Lower lobe of right lung (tissue), 2 donors: ENCODE data around the gene ACER2. TPM values are rescaled to one million over a fixed set of nuclear protein-coding genes. Genes with fewer than 3 reads are reported as not detected.

Source experiments
- ATAC-seq, 2 donors: fragments of 200-7000 bp; cut with Tn5 transposase; one replicate each; pipeline ENCODE4 v1.9.1; 2020 to 2022; ENCODE audit warnings: mild to moderate bottlenecking in 2 of 2, moderate library complexity in 2 of 2
- DNase-seq: peaks from one replicate; pipeline ENCODE4 v3.0.0-alpha.2; 2020
- H3K27ac ChIP-seq: fragments of 200-600 bp; one replicate; pipeline ENCODE4 v1.8.0; 2022
- H3K27me3 ChIP-seq: fragments of 200-600 bp; one replicate; pipeline ENCODE4 v1.8.0; 2022; ENCODE audit warnings: low read depth
- H3K36me3 ChIP-seq: fragments of 200-600 bp; one replicate; pipeline ENCODE4 v1.8.0; 2022; ENCODE audit warnings: mild to moderate bottlenecking
- H3K4me1 ChIP-seq: fragments of 200-600 bp; one replicate; pipeline ENCODE4 v1.8.0; 2022
- H3K4me3 ChIP-seq: fragments of 200-600 bp; one replicate; pipeline ENCODE4 v1.8.0; 2022; ENCODE audit warnings: mild to moderate bottlenecking
- H3K9me3 ChIP-seq: fragments of 200-600 bp; one replicate; pipeline ENCODE4 v1.8.0; 2022
- CTCF ChIP-seq: fragments of 200-600 bp; IDR thresholded peaks from one replicate; pipeline ENCODE4 v1.8.0; 2022; ENCODE audit warnings: antibody characterized with exemption, mild to moderate bottlenecking
- intact Hi-C: fragments of 100-400 bp; cut with DNase I; formaldehyde crosslinking; loops from one replicate; pipeline ENCODE4 v1.11.0; 2022
- total RNA-seq: library from RNA; stranded (reverse); fragmentation: NEBNext Ultra II Directional; extraction: Animal tissue kit (Norgen Biotek cat#: 25700); gene quantifications from one replicate; pipeline ENCODE4 v1.2.1, GENCODE V29; 2021
- donor health status: DM: no; HTN: yes; CAD: no; lungs with severe emphysema.

ACER2 gene
- total RNA-seq, 1 donor from 2014 or later, result 5.9 TPM

DNA sequence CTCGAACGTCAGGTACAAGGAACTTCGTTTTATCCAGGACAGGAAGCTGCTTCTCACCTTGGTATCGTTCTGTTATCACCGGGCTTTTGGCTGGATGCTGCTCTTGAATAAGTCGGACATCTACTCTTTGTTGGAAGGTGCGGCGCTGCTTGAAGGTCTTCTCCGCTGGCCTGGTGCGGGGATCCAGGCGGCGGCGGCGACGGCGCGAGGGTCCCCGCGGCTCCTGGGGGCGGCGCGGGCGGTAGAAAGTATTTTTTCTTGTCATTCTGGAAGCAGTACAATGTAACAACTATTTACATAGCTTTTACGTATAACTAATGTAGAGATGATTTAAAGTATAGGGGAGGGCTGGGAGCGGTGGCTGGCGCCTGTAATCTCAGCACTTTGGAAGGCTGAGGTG, 52.3 kb downstream of the ACER2 start:
- Histone ChIP-seq H3K27ac (no peak overlapping the region), H3K36me3 (no peaks in the 10 kb centered on the region), H3K9me3 (no peaks in the 10 kb centered on the region), H3K27me3 (no peaks in the 10 kb centered on the region), H3K4me1 (peaks cover 10% of the 10 kb centered on the region), H3K4me3 (no peak overlapping the region)
- no peak for DNase-seq
- ATAC-seq, result no peak
- TF ChIP-seq CTCF, result no peak
- intact Hi-C loops, result no loop called here

GRCh38 chr9:19464061-19464763, 55.4 kb downstream of the ACER2 start:
- no peaks in the 10 kb centered on the region for H3K4me1 ChIP-seq
- DNase-seq (no peak), ATAC-seq (no peak)
- TF ChIP-seq CTCF, result no peak
- intact Hi-C loops, result no loop called here
- H3K9me3 ChIP-seq, result no peaks in the 10 kb centered on the region
- no peaks in the 10 kb centered on the region for H3K36me3 ChIP-seq
- peak overlapping the region; percentile 61 for H3K4me3 ChIP-seq
- no peak overlapping the region for H3K27ac ChIP-seq
- no peaks in the 10 kb centered on the region for H3K27me3 ChIP-seq

DNA sequence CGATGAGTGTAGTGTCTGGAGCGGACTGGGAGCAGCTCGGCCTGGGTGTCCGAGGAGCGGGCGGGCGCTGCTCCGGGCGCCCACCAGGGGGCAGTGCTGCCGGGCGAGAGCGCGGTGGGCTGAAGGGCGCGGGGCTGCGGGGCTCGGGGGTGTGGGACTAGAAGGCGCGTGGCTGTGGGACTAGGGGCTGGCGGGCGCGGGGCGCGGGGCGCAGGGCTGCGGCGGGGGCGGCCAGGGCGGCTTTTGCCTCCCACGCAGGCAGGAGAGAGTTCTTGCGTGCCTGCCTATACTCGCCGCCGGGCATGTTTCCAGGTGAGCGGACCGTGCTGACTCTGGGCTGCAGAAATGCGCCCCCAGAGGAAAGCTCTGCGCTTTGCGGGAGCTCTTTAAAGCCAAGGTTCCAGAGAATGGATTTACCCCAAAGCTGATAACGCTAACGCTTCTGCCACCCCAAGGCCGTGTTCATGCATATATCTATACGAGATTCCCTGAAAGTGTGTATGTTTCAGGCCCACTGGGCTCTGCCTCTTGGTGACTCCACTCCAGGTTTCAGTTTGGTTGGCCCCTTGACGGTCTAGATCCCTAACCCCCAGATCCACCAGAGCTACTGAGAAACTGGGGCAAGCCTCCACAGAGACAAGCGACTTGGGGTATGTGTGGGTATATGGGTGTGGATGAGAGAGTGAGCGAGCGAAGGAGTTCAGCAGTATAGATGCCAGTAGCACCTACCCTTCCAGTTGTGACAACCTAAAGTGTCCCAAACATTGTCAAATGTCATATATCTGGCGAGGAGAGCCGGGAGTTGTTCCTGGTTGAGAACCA, 56.2 kb downstream of the ACER2 start:
- no peaks in the 10 kb centered on the region for H3K4me1 ChIP-seq
- H3K4me3 ChIP-seq, result peak overlapping the region; percentile 61
- peak; percentile 70 for DNase-seq
- intact Hi-C loops, result no loop called here
- peak; percentile 84 for TF ChIP-seq CTCF
- H3K27ac ChIP-seq, result no peak overlapping the region
- no peaks in the 10 kb centered on the region for H3K36me3 ChIP-seq
- ATAC-seq, result peak; percentile 94 to 95
- no peaks in the 10 kb centered on the region for H3K9me3 ChIP-seq
- no peaks in the 10 kb centered on the region for H3K27me3 ChIP-seq

- Histone ChIP-seq H3K9me3 (no peaks in the 10 kb centered on the region), H3K4me1 (no peaks in the 10 kb centered on the region), H3K27ac (no peak overlapping the region), H3K27me3 (no peaks in the 10 kb centered on the region), H3K4me3 (no peak overlapping the region), H3K36me3 (no peaks in the 10 kb centered on the region)
- intact Hi-C loops, result no loop called here
- ATAC-seq (no peak), DNase-seq (no peak)
- TF ChIP-seq CTCF, result no peak
These were observed 56.9 kb downstream of the ACER2 start for GRCh38 chr9:19465586-19466279.

DNA sequence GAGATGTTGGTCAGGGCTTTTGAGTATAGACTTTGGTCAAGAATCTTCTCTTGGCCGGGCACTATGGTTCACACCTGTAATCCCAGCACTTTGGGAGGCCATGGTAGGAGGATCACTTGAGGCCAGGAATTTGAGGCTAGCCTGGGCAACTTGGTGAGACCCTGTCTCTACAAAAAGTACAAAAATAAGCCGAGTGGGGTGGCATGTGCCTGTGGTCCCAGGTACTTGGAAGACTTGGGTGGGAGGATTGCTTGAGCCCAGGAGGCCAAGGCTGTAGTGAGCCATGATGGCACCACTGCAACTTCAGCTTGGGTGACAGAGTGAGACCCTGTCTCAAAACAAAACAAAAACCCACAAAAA, 57.5 kb downstream of the ACER2 start:
- no peaks in the 10 kb centered on the region for H3K27me3 ChIP-seq
- intact Hi-C loops, result no loop called here
- DNase-seq (no peak), ATAC-seq (no peak)
- no peak overlapping the region for H3K4me3 ChIP-seq
- no peak for TF ChIP-seq CTCF
- H3K36me3 ChIP-seq, result no peaks in the 10 kb centered on the region
- peaks cover under 1% of the 10 kb centered on the region for H3K4me1 ChIP-seq
- no peak overlapping the region for H3K27ac ChIP-seq
- H3K9me3 ChIP-seq, result no peaks in the 10 kb centered on the region
